Measurements from ENCODE around the gene AICDA.

GRCh38 chr12:8553088-8553627 is 59.5 kb downstream of the AICDA start:
- TF ChIP-seq EP300 (IDR thresholded peaks at IDR 0.05; ENCODE audit: borderline replicate concordance in 1 of 2, low read depth in 1 of 2, low read length in 1 of 2), result no peak
- no peak for TF ChIP-seq MXI1 (IDR thresholded peaks at IDR 0.05; ENCODE audit: low read depth, low read length)
- no peak for TF ChIP-seq POLR2AphosphoS5 (IDR thresholded peaks at IDR 0.05; ENCODE audit: low read depth, low read length)
- no peak for TF ChIP-seq CTCF (IDR thresholded peaks at IDR 0.05)
- TF ChIP-seq REST (IDR thresholded peaks at IDR 0.05; ENCODE audit: low read depth, low read length), result no peak
- TF ChIP-seq CHD2 (IDR thresholded peaks at IDR 0.05; ENCODE audit: low read length, partially characterized antibody), result no peak
- TF ChIP-seq EZH2phosphoT487 (IDR thresholded peaks at IDR 0.05; ENCODE audit: borderline replicate concordance, low read depth), result no peak
- no peak for TF ChIP-seq TAF1 (IDR thresholded peaks at IDR 0.05; ENCODE audit: borderline replicate concordance, low read depth, low read length)
- no peak for TF ChIP-seq GATA2 (CRISPR knock-in tag; IDR thresholded peaks at IDR 0.05)
- no peak for TF ChIP-seq NRF1 (IDR thresholded peaks at IDR 0.05; ENCODE audit: low read depth, low read length)
